DND-41 (cell line): ENCODE data around the gene NHEJ1.

Experiments used
- ATAC-seq: fragments of 200-7000 bp; cut with Tn5 transposase; 3 replicates; pipeline ENCODE4 v1.9.1; 2021; ENCODE audit warnings: low read depth; ENCODE audit not compliant: insufficient read depth
- DNase-seq: peaks from one replicate; pipeline ENCODE4 v3.0.0-alpha.2; 2020
- H2AFZ ChIP-seq: 2 replicates; pipeline ENCODE4 v1.6.0; 2012; ENCODE audit warnings: low read depth, low read length
- H3K27ac ChIP-seq: 2 replicates; pipeline ENCODE4 v1.5.1; 2012; ENCODE audit warnings: low read length, inconsistent platforms
- H3K27me3 ChIP-seq: fragments of 200-600 bp; sonication (generic); 2 replicates; pipeline ENCODE4 v1.6.0; 2012; ENCODE audit warnings: low read length, mild to moderate bottlenecking, inconsistent platforms; ENCODE audit not compliant: insufficient read depth, poor library complexity
- H3K36me3 ChIP-seq: 2 replicates; pipeline ENCODE4 v1.5.1; 2012; ENCODE audit warnings: low read length, inconsistent platforms; ENCODE audit not compliant: insufficient read depth
- H3K4me1 ChIP-seq: 2 replicates; pipeline ENCODE4 v1.5.1; 2012; ENCODE audit warnings: mild to moderate bottlenecking, low read length; ENCODE audit not compliant: insufficient read depth
- H3K4me2 ChIP-seq: 2 replicates; pipeline ENCODE4 v1.6.0; 2012; ENCODE audit warnings: mild to moderate bottlenecking, moderate library complexity, low read length, inconsistent platforms; ENCODE audit not compliant: insufficient read depth
- H3K4me3 ChIP-seq, 2 experiments: fragments of 200-600 bp in 1 of 2; shearing (Covaris generic) in 1 of 2; 2 replicates each; pipeline ENCODE4 v1.5.1; 2012 to 2016; ENCODE audit warnings: inconsistent platforms in 2 of 2, low read length in 2 of 2, mild to moderate bottlenecking in 2 of 2, low read depth in 1 of 2, moderate library complexity in 1 of 2
- H3K79me2 ChIP-seq: 2 replicates; pipeline ENCODE4 v1.6.0; 2012; ENCODE audit warnings: low read length, inconsistent platforms; ENCODE audit not compliant: insufficient read depth
- H3K9ac ChIP-seq: 2 replicates; pipeline ENCODE4 v1.6.0; 2012; ENCODE audit warnings: low read depth, mild to moderate bottlenecking, inconsistent platforms, low read length, moderate library complexity
- H3K9me3 ChIP-seq: 2 replicates; pipeline ENCODE4 v1.5.1; 2012; ENCODE audit warnings: low read length, moderate library complexity, mild to moderate bottlenecking, inconsistent platforms; ENCODE audit not compliant: insufficient read depth, severe bottlenecking
- H4K20me1 ChIP-seq: 2 replicates; pipeline ENCODE4 v1.6.0; 2012; ENCODE audit warnings: low read length; ENCODE audit not compliant: insufficient read depth
- CTCF ChIP-seq: IDR thresholded peaks from 2 replicates; pipeline ENCODE4 v1.5.1; 2012; ENCODE audit warnings: borderline replicate concordance, low read length, moderate library complexity, mild to moderate bottlenecking; ENCODE audit not compliant: poor library complexity, severe bottlenecking; ENCODE audit errors: extremely low read depth
- EZH2 ChIP-seq: IDR thresholded peaks from 3 replicates; pipeline ENCODE4 v1.6.1; 2012; ENCODE audit warnings: borderline replicate concordance, low read depth, mild to moderate bottlenecking, moderate library complexity, low read length, inconsistent platforms; ENCODE audit not compliant: severe bottlenecking

NHEJ1 gene

GRCh38 chr2:219076253-219076652, 84.4 kb downstream of the NHEJ1 start:
- no peaks in the 10 kb centered on the region for H3K27me3 ChIP-seq
- H3K9ac ChIP-seq = no peak overlapping the region
- no peaks in the 10 kb centered on the region for H3K4me1 ChIP-seq
- H3K9me3 ChIP-seq = no peaks in the 10 kb centered on the region
- no peaks in the 10 kb centered on the region for H4K20me1 ChIP-seq
- ATAC-seq = no peak
- H3K79me2 ChIP-seq = no peaks in the 10 kb centered on the region
- no peak overlapping the region for H3K4me2 ChIP-seq
- no peak for TF ChIP-seq CTCF
- DNase-seq = no peak
- H2AFZ ChIP-seq = no peak overlapping the region
- H3K36me3 ChIP-seq = peaks cover 35% of the 10 kb centered on the region; the same call in 1 of the 2 replicates
- H3K4me3 ChIP-seq = no peak overlapping the region
- H3K27ac ChIP-seq = no peak overlapping the region

- peak; percentile 20 for DNase-seq
- Histone ChIP-seq H3K27me3 (no peaks in the 10 kb centered on the region), H3K4me3 (no peak overlapping the region), H3K36me3 (peaks cover 35% of the 10 kb centered on the region; the same call in 1 of the 2 replicates), H3K4me2 (no peak overlapping the region), H3K9me3 (no peaks in the 10 kb centered on the region), H2AFZ (no peak overlapping the region), H3K9ac (no peak overlapping the region), H3K27ac (no peak overlapping the region), H3K4me1 (no peaks in the 10 kb centered on the region), H3K79me2 (no peaks in the 10 kb centered on the region), H4K20me1 (no peaks in the 10 kb centered on the region)
- no peak for ATAC-seq
- no peak for TF ChIP-seq EZH2
- peak; percentile 63 for TF ChIP-seq CTCF
These were observed 87.0 kb downstream of the NHEJ1 start for GRCh38 chr2:219073413-219074129.

- TF ChIP-seq CTCF (no peak), EZH2 (no peak)
- H3K4me3 ChIP-seq = no peak overlapping the region
- H3K27ac ChIP-seq = no peak overlapping the region
- no peak overlapping the region for H3K9ac ChIP-seq
- H3K36me3 ChIP-seq = peaks cover 32% of the 10 kb centered on the region; the same call in 1 of the 2 replicates
- no peaks in the 10 kb centered on the region for H3K79me2 ChIP-seq
- DNase-seq (no peak), ATAC-seq (no peak)
- H3K27me3 ChIP-seq = no peaks in the 10 kb centered on the region
- H3K4me1 ChIP-seq = no peaks in the 10 kb centered on the region
- no peak overlapping the region for H3K4me2 ChIP-seq
- no peak overlapping the region for H2AFZ ChIP-seq
- no peaks in the 10 kb centered on the region for H4K20me1 ChIP-seq
- no peaks in the 10 kb centered on the region for H3K9me3 ChIP-seq
These were observed 87.8 kb downstream of the NHEJ1 start for GRCh38 chr2:219072741-219073250.
